ENCODE measurements around the gene FERMT3.

- TF ChIP-seq GATA3 (IDR thresholded peaks at IDR 0.05; ENCODE audit: low read depth, low read length) (no peak), GATA2 (IDR thresholded peaks at IDR 0.05; ENCODE audit: low read depth, low read length) (no peak)
Measured at GRCh38 chr11:64259533-64260067, 53.1 kb downstream of the FERMT3 start.

All from SH-SY5Y (cell line).